GM12878 (cell line): ENCODE results near the gene BORCS5.

Experiments used
- ASH2L ChIP-seq: fragments of 300-600, 200-600 bp; sonication (generic); IDR thresholded peaks from 2 replicates; pipeline ENCODE4 v1.6.1; 2017; ENCODE audit warnings: low read depth, mild to moderate bottlenecking, borderline replicate concordance
- EZH2 ChIP-seq: IDR thresholded peaks from 2 replicates; pipeline ENCODE4 v1.6.1; 2012; ENCODE audit warnings: low read depth, mild to moderate bottlenecking, control low read depth, inconsistent platforms, low read length, borderline replicate concordance; ENCODE audit not compliant: control insufficient read depth
- HDAC6 ChIP-seq: fragments of 200-600 bp; sonication (generic); IDR thresholded peaks from one replicate; pipeline ENCODE4 v1.8.0; 2017; ENCODE audit warnings: antibody characterized with exemption; ENCODE audit not compliant: unreplicated experiment
- POLR2A ChIP-seq: IDR thresholded peaks from 2 replicates; pipeline ENCODE4 v1.6.1; 2011; ENCODE audit warnings: low read depth, mild to moderate bottlenecking, low read length
- REST ChIP-seq: IDR thresholded peaks from 2 replicates; pipeline ENCODE4 v1.6.1; 2012; ENCODE audit warnings: mild to moderate bottlenecking, low read depth, low read length
- TBL1XR1 ChIP-seq: IDR thresholded peaks from 2 replicates; pipeline ENCODE4 v1.6.1; 2012; ENCODE audit warnings: low read depth, low read length, improper control_type of control experiment
- ZNF274 ChIP-seq: IDR thresholded peaks from one replicate; pipeline ENCODE4 v1.8.0; 2011; ENCODE audit not compliant: insufficient read length, insufficient read depth
- TF ChIP-seq, protein P1 (sequence below): IDR thresholded peaks from 2 replicates; pipeline ENCODE4 v1.6.1; 2011; ENCODE audit warnings: low read depth, mild to moderate bottlenecking, low read length, moderate library complexity, borderline replicate concordance; ENCODE audit errors: extremely low read depth

DNA sequence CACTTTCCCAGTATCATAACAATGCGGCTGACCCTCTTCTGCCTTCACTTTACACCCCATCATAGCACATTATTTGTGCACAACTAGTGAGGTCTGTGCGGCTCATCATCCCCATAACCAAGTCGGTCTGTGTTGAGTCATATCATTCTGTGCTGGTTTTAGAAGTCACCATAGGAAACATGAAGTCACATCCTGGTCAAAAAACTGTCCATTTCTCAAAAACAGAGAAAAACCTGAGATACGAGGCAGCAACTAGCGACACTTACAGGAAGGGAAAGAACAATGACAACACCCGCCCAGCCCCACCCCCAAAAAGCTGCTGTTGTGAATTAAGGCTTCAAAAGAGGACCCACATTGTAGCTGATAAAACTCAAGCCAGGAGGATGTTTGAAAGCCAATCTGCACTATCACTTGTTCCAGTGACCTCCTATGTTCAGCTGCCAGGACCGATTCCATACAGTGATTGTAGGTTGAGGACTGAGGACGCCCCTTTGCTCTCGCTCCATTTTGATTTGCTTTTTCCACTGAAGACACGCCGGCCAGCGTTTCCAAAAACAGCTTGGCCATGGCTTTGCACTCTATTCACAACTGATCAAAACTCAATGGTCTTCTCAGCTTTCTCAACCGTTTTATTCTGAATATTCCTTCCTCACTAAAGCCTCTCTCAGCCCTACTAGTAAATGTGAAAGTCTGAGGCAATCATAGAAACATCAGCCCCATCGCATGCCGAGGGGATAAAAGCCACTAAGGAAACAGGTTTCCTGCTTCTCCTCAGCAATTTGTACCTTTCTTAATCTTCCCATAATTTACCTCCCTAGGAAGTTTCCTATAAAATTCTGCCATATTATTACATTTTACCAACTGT lies 118.3 kb downstream of the BORCS5 start:
- TF ChIP-seq EZH2 = no peak
- TF ChIP-seq TBL1XR1 = no peak
- no peak for TF ChIP-seq HDAC6
- TF ChIP-seq, protein P1, sequence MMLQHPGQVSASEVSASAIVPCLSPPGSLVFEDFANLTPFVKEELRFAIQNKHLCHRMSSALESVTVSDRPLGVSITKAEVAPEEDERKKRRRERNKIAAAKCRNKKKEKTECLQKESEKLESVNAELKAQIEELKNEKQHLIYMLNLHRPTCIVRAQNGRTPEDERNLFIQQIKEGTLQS = no peak
- TF ChIP-seq REST = peak; percentile 18; the same call in 1 of the 2 replicates
- TF ChIP-seq ASH2L = no peak
- TF ChIP-seq ZNF274 = no peak
- TF ChIP-seq POLR2A = no peak
